ENCODE measurements around the gene RIPPLY3.
"Not testable (repeated sequence)": the region's sequence is repeated elsewhere in the genome, so short reads cannot be mapped to it uniquely, and the experiment has no call there.

DNA sequence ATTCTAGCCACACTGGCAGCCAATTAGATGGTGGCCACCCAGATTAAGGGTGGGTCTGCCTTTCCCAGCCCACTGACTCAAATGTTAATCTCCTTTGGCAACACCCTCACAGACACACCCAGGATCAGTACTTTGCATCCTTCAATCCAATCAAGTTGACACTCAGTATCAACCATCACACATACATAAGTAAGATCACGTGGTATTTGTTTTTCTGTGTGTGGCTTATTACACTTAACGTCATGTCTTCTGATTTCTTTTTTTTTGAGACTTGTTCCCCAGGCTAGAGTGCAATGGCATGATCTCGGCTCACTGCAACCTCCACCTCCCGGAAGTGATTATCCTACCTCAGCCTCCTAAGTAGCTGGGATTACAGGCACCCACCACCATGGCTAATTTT lies 27.9 kb downstream of the RIPPLY3 start:
- not testable (repeated sequence) for TF ChIP-seq YY1 (IDR thresholded peaks at IDR 0.05; ENCODE audit: insufficient read depth, insufficient read length); ZNF274 (IDR thresholded peaks at IDR 0.05; ENCODE audit: low read depth, low read length); SUZ12 (IDR thresholded peaks at IDR 0.05; ENCODE audit: extremely low read depth, insufficient read depth, insufficient read length)
